NCI-H2196 treated with DMSO at 0.1 percent for 48 hours (cell line): Measurements from ENCODE around the gene ROR1.

Experiments used
- DNase-seq: peaks from one replicate; lab custom pipeline; 2025; ENCODE audit not compliant: unreplicated experiment; lab: John Stamatoyannopoulos, UW

The ROR1 gene

DNA sequence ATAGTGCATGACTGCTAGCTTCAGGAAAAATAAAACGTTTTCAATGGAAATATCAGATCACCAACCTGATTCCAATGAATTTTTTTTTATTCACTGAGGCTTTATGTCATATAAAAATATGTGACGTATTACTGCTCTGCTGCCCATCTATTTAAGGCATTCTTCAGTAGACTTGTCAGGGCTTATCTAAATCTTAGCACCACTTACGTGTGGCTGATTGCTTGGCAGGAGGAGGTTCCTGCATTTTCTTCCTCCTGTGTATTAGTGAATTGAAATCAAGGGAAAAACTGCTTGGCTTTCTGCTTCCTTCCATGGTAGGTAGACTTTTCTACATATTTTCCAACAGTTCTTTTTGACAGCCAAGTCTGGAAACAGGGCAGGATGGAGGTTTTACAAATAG is 80.3 kb downstream of the ROR1 start:
- DNase-seq: no peak

DNA sequence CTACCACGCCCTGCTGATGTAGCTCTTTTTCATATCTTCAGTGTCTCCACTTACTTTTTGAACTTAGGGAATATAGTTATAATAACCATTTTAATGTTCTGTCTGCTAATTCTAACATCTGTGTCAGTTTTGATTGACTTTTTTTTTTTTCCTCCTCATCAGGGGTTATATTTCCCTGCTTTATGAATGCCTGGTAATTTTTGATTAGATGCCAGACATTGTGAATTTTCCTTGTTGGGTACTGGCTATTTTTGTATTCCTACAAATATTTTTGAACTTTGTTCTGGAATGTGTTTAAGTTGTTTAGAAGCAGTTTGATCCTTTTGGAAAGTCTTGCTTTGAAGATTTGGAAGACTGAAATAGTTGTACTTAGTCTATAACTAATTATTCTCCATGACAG is 82.1 kb downstream of the ROR1 start:
- DNase-seq: no peak

DNA sequence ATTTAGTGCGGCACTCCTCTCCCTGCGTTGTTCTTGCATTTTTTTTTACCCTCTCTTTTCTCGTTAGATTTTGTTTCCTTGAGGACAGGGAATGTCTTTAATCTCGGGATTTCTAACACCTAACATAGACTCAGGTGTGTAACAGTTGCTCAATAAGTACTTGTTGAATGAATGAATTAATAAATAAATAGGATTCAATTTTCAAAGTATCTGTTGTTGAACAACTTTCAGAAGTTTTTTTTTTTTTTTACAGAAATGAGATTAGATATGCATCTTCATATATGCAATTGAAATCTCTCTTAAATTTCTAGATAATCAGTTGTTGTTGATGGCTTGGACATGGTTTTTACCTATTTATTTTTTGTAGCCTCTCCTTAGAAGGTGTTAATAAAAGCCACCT is 83.1 kb downstream of the ROR1 start:
- DNase-seq: no peak

- no peak for DNase-seq
Measured at GRCh38 chr1:63857478-63857877, 83.7 kb downstream of the ROR1 start.

DNA sequence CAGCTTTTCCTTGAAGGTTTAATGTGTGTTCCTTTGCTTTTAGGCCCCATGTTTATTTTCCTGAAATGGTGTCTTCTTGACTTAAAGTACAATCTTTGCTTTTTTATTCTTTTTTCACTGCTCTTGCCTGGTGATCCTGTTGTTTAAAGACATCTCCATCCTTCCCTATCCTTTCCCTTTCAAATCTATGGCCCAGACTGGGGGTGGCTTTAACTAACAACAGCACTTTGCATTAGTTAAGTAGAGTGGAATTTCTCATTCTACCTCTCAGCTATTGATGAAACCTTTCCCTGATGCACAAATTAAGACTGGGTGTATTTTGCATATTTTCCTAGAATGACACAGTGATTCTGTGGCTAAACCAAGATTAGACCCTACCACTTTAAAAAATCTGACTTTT is 84.3 kb downstream of the ROR1 start:
- DNase-seq: no peak

DNA sequence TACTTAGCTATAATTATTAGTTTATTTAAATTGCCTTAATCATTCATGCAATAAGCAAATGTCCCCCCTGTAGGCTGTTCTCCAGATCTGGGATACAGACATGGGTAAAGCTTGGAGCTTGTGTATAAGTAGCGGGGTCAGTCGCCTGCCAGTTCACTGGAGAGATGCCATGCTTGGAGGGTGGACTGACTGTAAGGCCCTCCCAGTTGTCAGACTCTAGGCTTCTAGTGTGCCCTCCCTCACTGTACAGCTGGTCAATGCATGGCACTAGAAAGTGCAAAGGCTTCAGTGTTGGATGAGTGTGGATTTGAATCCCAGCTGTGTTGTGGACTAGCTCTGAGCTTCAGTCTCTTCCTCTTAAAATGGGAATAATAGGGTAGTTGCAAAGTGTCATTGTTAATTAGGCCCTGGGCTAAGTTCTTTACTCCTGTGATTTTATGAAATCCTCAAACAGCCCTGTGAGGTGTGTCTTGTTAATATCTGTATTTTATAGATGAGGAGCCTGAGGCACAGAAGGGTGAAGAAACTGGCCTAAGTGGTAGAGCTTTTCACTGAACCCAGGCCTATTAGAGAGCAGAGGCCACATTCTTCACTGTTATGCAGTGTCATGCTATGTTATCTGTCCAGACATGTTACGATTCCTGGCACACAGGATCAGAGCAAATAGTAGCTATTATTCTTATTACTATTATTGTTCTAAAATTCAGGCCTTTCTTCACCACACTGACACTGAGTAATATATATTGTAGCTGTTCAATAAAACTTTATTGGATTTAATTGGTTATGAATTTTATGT is 85.9 kb downstream of the ROR1 start:
- DNase-seq: no peak

DNA sequence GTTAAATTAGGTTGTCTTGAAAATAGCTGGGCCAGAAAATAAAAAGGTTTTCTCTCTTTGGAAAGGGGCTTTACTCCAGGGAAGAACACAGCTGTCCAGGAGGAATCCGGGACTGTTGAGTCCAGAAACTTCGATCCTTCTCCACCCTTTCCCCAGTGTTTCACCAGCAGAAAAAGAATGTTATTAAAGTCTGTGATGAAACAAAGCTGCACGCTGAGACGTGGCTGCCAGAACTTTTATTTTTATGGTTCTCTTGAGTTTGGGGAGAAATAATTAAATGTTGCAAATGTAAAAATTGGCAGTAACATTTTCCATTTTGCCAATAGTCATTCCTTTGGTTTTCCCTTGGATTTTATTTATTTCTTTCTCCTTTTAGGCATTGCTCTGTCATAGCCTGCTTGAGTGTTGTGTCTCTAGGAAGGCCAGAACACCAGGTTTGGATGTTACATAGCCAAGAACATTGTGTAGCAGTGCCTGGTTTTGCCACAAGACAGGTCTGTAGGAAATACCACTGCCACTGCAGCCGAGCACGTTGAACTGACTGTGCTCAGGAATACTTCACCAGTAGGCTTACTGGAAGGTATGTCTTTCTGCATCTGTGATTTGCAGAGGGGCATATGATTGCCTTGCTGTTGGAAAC is 87.4 kb downstream of the ROR1 start:
- DNase-seq: no peak

GRCh38 chr1:63863145-63863544 is 89.3 kb downstream of the ROR1 start:
- no peak for DNase-seq

- peak; percentile 40 for DNase-seq
Measured at GRCh38 chr1:63864224-63864641, 90.4 kb downstream of the ROR1 start.

GRCh38 chr1:63865561-63865960 is 91.7 kb downstream of the ROR1 start:
- no peak for DNase-seq

- no peak for DNase-seq
Measured at GRCh38 chr1:63866084-63866483, 92.3 kb downstream of the ROR1 start.

DNA sequence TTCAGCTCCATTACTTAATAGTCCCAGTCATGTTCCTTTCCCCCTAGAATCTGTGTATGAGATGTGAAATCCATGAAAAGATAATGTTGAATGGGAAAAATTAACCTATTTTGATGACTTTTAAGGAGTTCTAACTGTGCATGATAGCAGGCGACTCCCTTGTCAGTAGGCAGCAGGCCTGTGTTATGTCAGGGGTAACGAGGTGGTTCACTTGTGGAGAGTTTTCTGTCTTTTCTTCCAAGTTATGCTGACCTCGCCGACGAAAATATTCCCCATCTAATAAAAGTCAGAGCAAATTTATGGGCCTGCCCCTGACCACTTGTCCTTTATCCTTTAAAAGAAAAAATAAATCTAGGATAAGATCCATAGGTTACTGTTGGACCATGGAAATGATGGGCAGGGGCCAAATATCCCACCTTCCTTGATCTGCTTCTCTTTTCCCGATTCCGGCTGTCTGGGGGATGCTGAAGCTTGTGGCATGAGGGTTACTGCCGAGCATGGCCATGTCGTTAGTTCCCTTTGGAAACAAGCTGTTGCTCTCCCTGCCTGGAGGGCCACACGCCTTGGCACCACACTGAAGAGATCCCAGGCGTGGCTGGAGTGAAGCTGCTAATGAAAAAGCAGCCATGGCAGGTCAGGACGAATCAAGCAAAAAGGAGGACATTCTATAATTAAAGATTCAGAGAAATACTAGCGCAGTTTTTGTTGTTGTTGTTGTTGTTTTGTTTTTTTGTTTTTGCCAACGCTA is 93.8 kb downstream of the ROR1 start:
- DNase-seq: no peak

DNA sequence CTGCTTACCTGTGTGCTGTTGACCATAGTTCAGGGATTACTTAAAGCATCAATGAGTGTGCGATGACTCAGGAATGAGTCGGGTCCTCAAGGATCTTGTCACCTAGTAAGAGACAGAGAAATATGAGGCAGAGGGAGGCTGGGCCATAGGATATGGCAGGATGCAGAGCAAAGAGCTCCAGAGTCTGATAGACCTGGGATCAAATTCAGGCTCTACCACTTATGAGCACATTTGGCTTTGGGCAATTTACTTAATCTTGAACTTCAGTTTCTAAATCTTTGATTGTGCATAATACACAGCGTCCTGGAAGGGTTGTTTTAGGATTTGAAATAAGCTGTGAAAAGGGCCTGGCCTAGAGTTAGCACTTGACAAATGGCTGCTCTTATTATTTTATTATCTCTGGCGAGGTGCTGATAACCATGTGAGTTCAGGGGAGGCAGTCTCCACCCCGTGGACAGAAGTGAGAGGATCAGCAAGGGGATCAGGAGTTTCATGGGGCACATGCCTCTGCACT is 94.5 kb downstream of the ROR1 start:
- no peak for DNase-seq

DNA sequence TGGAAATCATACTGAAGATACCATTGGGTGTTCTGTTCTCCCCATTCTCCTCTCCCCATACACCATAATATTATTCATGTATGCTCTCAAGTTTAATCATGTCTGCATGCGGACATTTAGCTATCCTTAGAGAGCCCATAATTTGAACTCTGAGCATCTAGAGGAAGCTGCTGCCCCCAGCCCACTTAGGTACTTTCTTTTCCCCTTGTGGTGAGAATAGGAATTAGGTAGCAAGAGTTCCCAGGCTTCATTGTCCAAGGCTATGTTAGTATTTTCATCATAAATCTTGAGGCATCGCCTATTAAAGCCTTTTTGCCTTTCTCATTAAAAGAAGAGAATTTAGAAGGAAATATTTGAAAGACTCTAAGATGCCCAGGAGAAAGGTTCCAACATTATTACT is 96.3 kb downstream of the ROR1 start:
- DNase-seq: no peak

GRCh38 chr1:63871463-63871862 is 97.6 kb downstream of the ROR1 start:
- no peak for DNase-seq

DNA sequence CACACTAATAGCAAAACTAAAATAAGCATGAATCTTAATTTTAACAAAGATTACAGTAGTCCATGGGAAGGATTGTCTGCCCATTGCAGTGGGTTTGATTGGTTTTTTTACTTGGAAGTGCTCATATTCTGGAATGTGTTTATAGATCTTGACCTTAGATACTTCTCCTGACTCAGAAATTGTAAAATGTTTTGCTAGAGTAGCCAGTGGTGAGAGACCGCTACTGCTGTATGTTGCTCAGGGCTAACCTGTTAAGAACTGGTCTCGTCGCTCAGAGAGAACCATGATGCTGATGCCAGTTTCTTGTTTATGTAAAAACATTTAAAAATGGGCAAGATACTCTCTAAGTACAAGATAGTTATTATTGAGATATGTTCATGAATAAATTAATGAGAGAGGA is 99.9 kb downstream of the ROR1 start:
- DNase-seq: no peak

DNA sequence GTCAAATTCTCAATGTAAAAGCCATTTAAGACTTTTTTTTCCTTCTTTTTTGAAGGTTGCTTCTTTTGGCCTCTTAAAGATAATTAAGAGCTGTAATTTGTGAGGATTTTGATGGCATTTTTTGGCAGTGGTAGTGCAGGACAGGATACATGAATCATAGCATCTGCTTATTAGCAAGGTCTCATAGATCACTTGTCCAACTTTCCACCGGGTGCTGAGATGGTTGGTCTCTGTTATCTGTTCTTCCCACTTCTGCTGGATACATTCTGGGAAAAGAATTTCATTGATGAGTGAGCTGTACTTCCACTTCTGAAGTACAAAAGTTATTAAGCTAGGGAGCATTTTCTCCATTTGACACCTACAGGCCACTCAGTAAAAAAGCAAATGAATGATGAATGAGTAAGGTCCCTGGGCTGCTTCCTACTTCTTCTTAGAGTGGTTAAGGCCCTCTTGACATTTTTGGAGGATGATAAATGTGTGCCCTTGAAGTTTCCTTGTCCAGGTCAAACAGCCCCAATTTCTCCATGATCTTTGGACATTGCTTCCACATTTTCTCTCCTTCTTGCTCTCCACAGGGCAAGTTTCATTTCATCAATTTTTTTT is 100.6 kb downstream of the ROR1 start:
- no peak for DNase-seq

DNA sequence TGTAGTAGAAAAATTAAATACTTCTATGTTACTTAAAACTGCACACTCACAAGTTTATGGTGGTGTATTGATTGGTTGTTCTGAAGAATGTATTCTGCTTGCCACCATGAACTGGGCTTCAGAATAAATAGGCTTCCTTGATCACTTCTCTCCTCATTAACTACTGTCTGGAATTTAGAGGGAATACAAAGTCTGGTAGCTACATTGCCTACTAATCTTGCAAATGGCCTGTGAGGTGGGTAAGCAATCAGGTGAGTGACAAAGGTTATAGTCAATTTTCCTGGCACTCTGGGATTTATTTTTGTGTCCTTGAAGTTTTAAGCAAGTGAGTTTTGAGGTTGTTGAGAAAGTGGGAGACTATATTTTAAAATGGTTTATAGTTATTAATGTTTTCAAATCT is 101.8 kb downstream of the ROR1 start:
- no peak for DNase-seq

- no peak for DNase-seq
Measured at GRCh38 chr1:63877021-63877767, 103.4 kb downstream of the ROR1 start.

DNA sequence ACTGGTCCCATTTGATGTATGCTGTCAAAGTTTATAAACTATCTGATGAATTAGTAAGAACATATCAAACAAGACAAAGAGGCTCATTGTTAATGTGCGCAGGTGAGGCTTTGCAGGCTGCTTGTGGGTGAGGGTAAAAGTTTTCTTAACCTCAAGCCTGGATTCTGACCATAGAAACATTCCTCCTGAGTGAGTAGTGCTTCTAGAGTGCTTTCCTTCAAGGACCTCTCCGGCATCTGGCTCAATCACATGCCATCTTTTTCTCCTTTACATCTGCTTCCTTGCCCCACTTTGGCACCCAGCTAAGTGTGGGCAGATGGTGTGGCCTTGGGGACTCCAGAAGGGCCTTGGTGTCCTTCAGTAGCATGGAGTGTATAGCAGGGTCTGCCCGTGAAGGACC is 104.0 kb downstream of the ROR1 start:
- no peak for DNase-seq

- DNase-seq: no peak
Measured at GRCh38 chr1:63878932-63879331, 105.1 kb downstream of the ROR1 start.
